SU-DHL-6 (cell line): Measurements from ENCODE around the gene PSMF1.

Experiments
- CTCF ChIP-seq: fragments of 200-600 bp; sonication (generic); IDR thresholded peaks from one replicate; pipeline ENCODE4 v1.5.1; 2017; ENCODE audit warnings: antibody characterized with exemption, mild to moderate bottlenecking, low read length, moderate library complexity; ENCODE audit not compliant: insufficient read depth, poor library complexity, severe bottlenecking
- EZH2phosphoT487 ChIP-seq: fragments of 200-600 bp; sonication (generic), shearing (Covaris generic); conservative IDR thresholded peaks from 2 replicates; pipeline ENCODE4 v1.6.1; 2018; ENCODE audit warnings: mild to moderate bottlenecking, antibody characterized with exemption, low read length, moderate library complexity, mixed read lengths

- TF ChIP-seq CTCF (no peak), EZH2phosphoT487 (no peak)
These were observed 36.9 kb downstream of the PSMF1 start for GRCh38 chr20:1155342-1155741.
